Smooth muscle cell (in vitro differentiated cells): ENCODE results near the gene RETREG2. TPM values are rescaled to one million over a fixed set of nuclear protein-coding genes. Genes with fewer than 3 reads are reported as not detected.

Experiments used
- DNase-seq: peaks from one replicate; lab custom pipeline; 2025; ENCODE audit not compliant: unreplicated experiment; lab: John Stamatoyannopoulos, UW
- H2AFZ ChIP-seq: fragments of 200-600 bp; sonication (generic); 2 replicates; pipeline ENCODE4 v1.6.0; 2016; ENCODE audit warnings: antibody characterized with exemption, low read depth, mild to moderate bottlenecking
- H3F3A ChIP-seq: fragments of 200-600 bp; sonication (generic); 2 replicates; pipeline ENCODE4 v1.6.0; 2017; ENCODE audit warnings: antibody characterized with exemption, low read depth
- H3K27ac ChIP-seq: fragments of 200-600 bp; sonication (generic); 2 replicates; pipeline ENCODE4 v1.5.1; 2016; ENCODE audit warnings: low read depth, mild to moderate bottlenecking
- H3K27me3 ChIP-seq: fragments of 200-600 bp; sonication (generic); 2 replicates; pipeline ENCODE4 v1.6.1; 2016; ENCODE audit warnings: low read depth, mild to moderate bottlenecking
- H3K36me3 ChIP-seq: fragments of 200-600 bp; sonication (generic); 2 replicates; pipeline ENCODE4 v1.5.1; 2016; ENCODE audit warnings: low read depth
- H3K4me1 ChIP-seq: fragments of 200-600 bp; sonication (generic); 2 replicates; pipeline ENCODE4 v1.5.1; 2016; ENCODE audit warnings: low read depth
- H3K4me2 ChIP-seq: fragments of 200-600 bp; sonication (generic); 2 replicates; pipeline ENCODE4 v1.6.0; 2016; ENCODE audit warnings: mild to moderate bottlenecking
- H3K4me3 ChIP-seq: fragments of 200-600 bp; sonication (generic); 2 replicates; pipeline ENCODE4 v1.5.1; 2016; ENCODE audit warnings: mild to moderate bottlenecking
- H3K79me2 ChIP-seq: fragments of 200-600 bp; sonication (generic); 2 replicates; pipeline ENCODE4 v1.6.0; 2016; ENCODE audit warnings: low read depth, mild to moderate bottlenecking
- H3K9ac ChIP-seq: fragments of 200-600 bp; sonication (generic); 2 replicates; pipeline ENCODE4 v1.6.0; 2016; ENCODE audit warnings: low read depth
- H3K9me3 ChIP-seq: fragments of 200-600 bp; sonication (generic); replicated peaks from 2 replicates; pipeline ENCODE4 v1.5.1; 2016; ENCODE audit warnings: low read depth
- H4K20me1 ChIP-seq: fragments of 200-600 bp; sonication (generic); 2 replicates; pipeline ENCODE4 v1.6.0; 2016; ENCODE audit warnings: low read depth
- CTCF ChIP-seq: fragments of 200-600 bp; sonication (generic); IDR thresholded peaks from 2 replicates; pipeline ENCODE4 v1.5.1; 2017; ENCODE audit warnings: borderline replicate concordance, mild to moderate bottlenecking, antibody characterized with exemption; ENCODE audit not compliant: insufficient read depth, poor library complexity, severe bottlenecking
- WGBS: methylation state at CpG from one replicate; pipeline ENCODE4 v1.1.7; 2016; ENCODE audit warnings: low lambda C conversion rate; 5-methylcytosine and 5-hydroxymethylcytosine counted together
- polyA plus RNA-seq: library from polyadenylated mRNA; unstranded; fragments of >200 nt; fragmentation: Nextera tagmentation; extraction: Ambion mirVana; gene quantifications from 2 replicates; pipeline ENCODE4 v1.2.1, GENCODE V29; 2016
- total RNA-seq: library from RNA; depleted of rRNA; stranded (reverse); fragments of >200 nt; gene quantifications from 2 replicates; pipeline ENCODE4 v1.2.3, GENCODE V29; 2014

Gene RETREG2
- total and polyA plus RNA-seq, 2 experiments from 2014 or later: 48.7 to 57.2 TPM

GRCh38 chr2:219206328-219207133 is 28.5 kb downstream of the RETREG2 start, which contains the start of gene ZFAND2B:
ZFAND2B (plus strand) TSS chr2:219206782; CDS start chr2:219206988, 206 bp downstream.
- H3K9me3 ChIP-seq: no peaks in the 10 kb centered on the region
- no peak for TF ChIP-seq CTCF
- H3K27ac ChIP-seq: peak within 1 kb of the TSS; percentile 87
- H3K4me2 ChIP-seq: peak within 1 kb of the TSS; percentile 81
- no peaks in the 10 kb centered on the region for H4K20me1 ChIP-seq
- peak; percentile 99 for DNase-seq
- no peaks in the 10 kb centered on the region for H3K36me3 ChIP-seq
- no peaks in the 10 kb centered on the region for H3K4me1 ChIP-seq
- WGBS: 1% methylated on average over 60 of the region's 76 CpGs
- peaks cover 5% of the 10 kb centered on the region for H3F3A ChIP-seq
- H3K4me3 ChIP-seq: peak within 1 kb of the TSS; percentile 96
- peak within 1 kb of the TSS; percentile 80 for H3K9ac ChIP-seq
- H3K79me2 ChIP-seq: no peaks in the 10 kb centered on the region
- peak within 1 kb of the TSS; percentile 63 for H2AFZ ChIP-seq
- no peaks in the 10 kb centered on the region for H3K27me3 ChIP-seq

DNA sequence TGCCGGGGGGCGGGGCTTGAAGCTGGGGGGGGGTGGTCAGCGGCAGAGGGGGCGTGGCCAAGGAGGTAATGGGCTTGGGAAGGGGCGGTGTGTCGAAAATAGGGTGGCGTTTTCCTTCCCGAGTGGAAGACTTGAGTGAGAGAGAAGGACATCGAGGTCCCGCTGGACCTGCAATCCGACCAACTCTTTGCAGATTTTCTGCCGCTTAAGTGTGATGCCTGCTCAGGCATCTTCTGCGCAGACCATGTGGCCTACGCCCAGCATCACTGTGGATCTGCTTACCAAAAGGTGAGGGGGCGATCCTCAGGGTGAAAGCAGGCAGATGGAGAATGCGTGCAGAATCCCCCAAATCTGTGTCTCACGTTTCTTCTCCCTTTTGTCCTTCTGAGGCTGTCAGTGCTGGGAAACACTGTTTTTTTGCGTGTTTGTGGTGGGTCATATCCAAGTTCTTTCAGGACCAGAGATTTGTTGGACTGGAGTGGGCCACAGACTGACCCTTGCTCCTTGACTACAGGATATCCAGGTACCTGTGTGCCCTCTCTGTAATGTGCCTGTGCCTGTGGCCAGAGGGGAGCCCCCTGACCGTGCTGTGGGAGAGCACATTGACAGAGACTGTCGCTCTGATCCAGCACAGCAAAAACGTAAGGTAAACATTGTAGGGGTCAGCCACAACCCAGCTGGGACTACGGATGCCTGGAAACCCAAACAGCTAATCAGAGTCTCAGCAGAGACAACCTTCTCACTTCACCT is 29.2 kb downstream of the RETREG2 start:
- Histone ChIP-seq H2AFZ (no peak overlapping the region), H3K9ac (peak overlapping the region; percentile 80), H3K4me2 (peak overlapping the region; percentile 81), H3K27ac (peak overlapping the region; percentile 87), H3K4me3 (peak overlapping the region; percentile 96), H3K36me3 (no peaks in the 10 kb centered on the region), H4K20me1 (no peaks in the 10 kb centered on the region), H3K4me1 (no peaks in the 10 kb centered on the region), H3K79me2 (no peaks in the 10 kb centered on the region), H3F3A (peaks cover 5% of the 10 kb centered on the region), H3K9me3 (no peaks in the 10 kb centered on the region), H3K27me3 (no peaks in the 10 kb centered on the region)
- 45% methylated on average over 14 of the region's 22 CpGs for WGBS
- DNase-seq: no peak
- no peak for TF ChIP-seq CTCF

GRCh38 chr2:219207884-219208740 is 30.0 kb downstream of the RETREG2 start:
- no peaks in the 10 kb centered on the region for H3K36me3 ChIP-seq
- peak overlapping the region; percentile 81 for H3K4me2 ChIP-seq
- H3K4me1 ChIP-seq: no peaks in the 10 kb centered on the region
- peak overlapping the region; percentile 96 for H3K4me3 ChIP-seq
- H2AFZ ChIP-seq: no peak overlapping the region
- peak overlapping the region; percentile 87 for H3K27ac ChIP-seq
- DNase-seq: no peak
- peaks cover 5% of the 10 kb centered on the region for H3F3A ChIP-seq
- no peaks in the 10 kb centered on the region for H4K20me1 ChIP-seq
- TF ChIP-seq CTCF: no peak
- 89% methylated on average over 17 of the region's 17 CpGs for WGBS
- H3K9me3 ChIP-seq: no peaks in the 10 kb centered on the region
- H3K27me3 ChIP-seq: no peaks in the 10 kb centered on the region
- no peak overlapping the region for H3K9ac ChIP-seq
- H3K79me2 ChIP-seq: no peaks in the 10 kb centered on the region
